ENCODE data around the gene BLM. TPM values are rescaled to one million over a fixed set of nuclear protein-coding genes. Genes with fewer than 3 reads are reported as not detected.
A peak's percentile ranks its signal among the peaks of the same experiment; 100 is the strongest.

The BLM gene
- total and polyA plus RNA-seq, 2 of the 13 experiments (the other 11 are each of a cell fraction or from before 2014, with no cell fraction given), result 5.1 to 11.8 TPM

DNA sequence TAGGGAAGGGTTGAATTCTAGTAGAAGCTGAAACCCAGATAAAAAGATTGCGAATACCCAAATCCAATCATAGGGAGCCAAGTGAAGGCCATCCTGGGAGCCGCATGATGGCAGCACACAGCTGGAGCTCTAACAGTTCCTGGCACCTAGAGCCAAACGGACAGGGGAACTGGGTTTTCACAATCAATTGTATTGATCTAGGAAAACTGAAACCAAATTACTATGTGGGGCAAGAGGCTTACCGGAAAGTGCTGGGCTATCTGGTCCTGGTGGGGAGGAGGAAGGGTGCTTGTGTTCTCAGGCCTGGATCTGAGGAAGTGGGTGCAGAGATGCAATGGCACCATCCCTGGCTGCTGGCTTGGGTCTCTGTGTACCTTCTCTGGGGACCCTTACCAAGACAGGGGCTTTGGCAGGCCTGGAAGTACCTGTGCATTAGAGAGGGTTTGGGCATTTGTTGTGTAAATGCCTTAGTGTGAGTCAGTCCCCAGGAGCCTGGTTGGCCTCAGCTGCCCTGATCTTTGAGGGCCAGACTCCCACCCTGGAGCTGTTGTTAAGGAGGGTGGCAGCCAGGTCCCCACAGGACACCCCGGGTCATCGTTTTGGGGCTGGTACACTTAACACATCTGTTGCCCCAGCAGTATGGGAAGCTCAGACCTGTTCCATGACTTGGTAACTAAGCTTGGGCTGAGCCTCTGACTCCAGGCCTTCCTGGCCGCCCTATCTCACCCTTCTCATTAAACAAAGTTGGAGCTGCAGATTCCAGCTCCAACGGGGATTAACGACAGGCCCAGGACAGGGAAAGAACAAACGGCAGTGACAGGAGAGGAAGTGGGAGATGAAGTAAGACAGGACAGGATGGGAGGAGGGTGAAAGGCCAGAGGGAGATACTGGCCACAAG is 142.3 kb downstream of the BLM start (continued):
- TF ChIP-seq HNF4A (CRISPR knock-in tag; IDR thresholded peaks at IDR 0.05), result 0 out of 2 replicates have a peak, but pooled peaks have one; percentile 14
- no peak for TF ChIP-seq RFX5 (IDR thresholded peaks at IDR 0.05; ENCODE audit: low read depth, low read length)
- TF ChIP-seq ZNF883 (CRISPR knock-in tag; IDR thresholded peaks at IDR 0.05; ENCODE audit: not compliant biosample characterization), result no peak
- TF ChIP-seq NPAS2 (CRISPR knock-in tag; IDR thresholded peaks at IDR 0.05; ENCODE audit: borderline replicate concordance), result no peak
- TF ChIP-seq NR2C2 (CRISPR knock-in tag; IDR thresholded peaks at IDR 0.05; ENCODE audit: borderline replicate concordance), result no peak
- no peak for TF ChIP-seq SETDB1 (CRISPR knock-in tag; IDR thresholded peaks at IDR 0.05; ENCODE audit: borderline replicate concordance)
- TF ChIP-seq ZNF761 (CRISPR knock-in tag; conservative IDR thresholded peaks at IDR 0.05), result no peak
- TF ChIP-seq HMGXB4 (CRISPR knock-in tag; IDR thresholded peaks at IDR 0.05; ENCODE audit: borderline replicate concordance in 1 of 2, low read depth in 1 of 2), result no peak
- TF ChIP-seq KAT2B (IDR thresholded peaks at IDR 0.05; ENCODE audit: borderline replicate concordance, low read depth, low read length), result peak; percentile 91
- TF ChIP-seq, protein P1, sequence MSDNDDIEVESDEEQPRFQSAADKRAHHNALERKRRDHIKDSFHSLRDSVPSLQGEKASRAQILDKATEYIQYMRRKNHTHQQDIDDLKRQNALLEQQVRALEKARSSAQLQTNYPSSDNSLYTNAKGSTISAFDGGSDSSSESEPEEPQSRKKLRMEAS (IDR thresholded peaks at IDR 0.05), result no peak
- TF ChIP-seq HMGA1 (CRISPR knock-in tag; conservative IDR thresholded peaks at IDR 0.05), result no peak
- 0 out of 2 replicates have a peak, but pooled peaks have one; percentile 14 for TF ChIP-seq IRF2 (CRISPR knock-in tag; IDR thresholded peaks at IDR 0.05)
- TF ChIP-seq SIX4 (CRISPR knock-in tag; IDR thresholded peaks at IDR 0.05), result peak; percentile 48; the same call in 1 of the 2 replicates
- TF ChIP-seq ZFY (CRISPR knock-in tag; IDR thresholded peaks at IDR 0.05), result no peak; the same call in 1 of the 2 replicates
- TF ChIP-seq ZNF367 (CRISPR knock-in tag; IDR thresholded peaks at IDR 0.05; ENCODE audit: borderline replicate concordance), result no peak
- no peak for TF ChIP-seq NFE2L1 (CRISPR knock-in tag; IDR thresholded peaks at IDR 0.05; ENCODE audit: borderline replicate concordance)
- TF ChIP-seq ZC3H4 (CRISPR knock-in tag; IDR thresholded peaks at IDR 0.05; ENCODE audit: borderline replicate concordance), result no peak
- no peak for TF ChIP-seq SMARCE1 (IDR thresholded peaks at IDR 0.05; ENCODE audit: borderline replicate concordance)
- TF ChIP-seq ZBTB44 (CRISPR knock-in tag; IDR thresholded peaks at IDR 0.05), result no peak
- no peak for TF ChIP-seq REPIN1 (CRISPR knock-in tag; IDR thresholded peaks at IDR 0.05; ENCODE audit: borderline replicate concordance, low read depth)
- no peak for TF ChIP-seq ZNF431 (CRISPR knock-in tag; IDR thresholded peaks at IDR 0.05; ENCODE audit: borderline replicate concordance, low read depth)

Data from HepG2 (cell line).